ENCODE measurements around the gene CD81.
A peak's percentile ranks its signal among the peaks of the same experiment; 100 is the strongest.

The CD81 gene

GRCh38 chr11:2388431-2389376 is 11.6 kb downstream of the CD81 start:
- TF ChIP-seq ZBTB7A (IDR thresholded peaks at IDR 0.05; ENCODE audit: low read depth) (no peak), EP300 (IDR thresholded peaks at IDR 0.05; ENCODE audit: borderline replicate concordance) (no peak), NFIC (IDR thresholded peaks at IDR 0.05) (no peak), TCF12 (IDR thresholded peaks at IDR 0.05; ENCODE audit: low read depth) (no peak), CREB1 (IDR thresholded peaks at IDR 0.05; ENCODE audit: low read depth) (no peak), CEBPB (IDR thresholded peaks at IDR 0.05) (no peak), USF1 (IDR thresholded peaks at IDR 0.05) (no peak), FOXM1 (IDR thresholded peaks at IDR 0.05; ENCODE audit: borderline replicate concordance, low read depth) (no peak), MAX (IDR thresholded peaks at IDR 0.05) (no peak), YY1 (IDR thresholded peaks at IDR 0.05; ENCODE audit: low read depth) (no peak)

- no peak for TF ChIP-seq CREB1 (IDR thresholded peaks at IDR 0.05; ENCODE audit: low read depth)
- no peak for TF ChIP-seq REST (IDR thresholded peaks at IDR 0.05; ENCODE audit: low read depth)
- TF ChIP-seq USF1 (IDR thresholded peaks at IDR 0.05): no peak
- TF ChIP-seq TAF1 (IDR thresholded peaks at IDR 0.05; ENCODE audit: low read depth): no peak
- TF ChIP-seq ZBTB7A (IDR thresholded peaks at IDR 0.05; ENCODE audit: low read depth): no peak
- no peak for TF ChIP-seq MAX (IDR thresholded peaks at IDR 0.05)
- TF ChIP-seq TEAD4 (IDR thresholded peaks at IDR 0.05): no peak
- TF ChIP-seq EGR1 (IDR thresholded peaks at IDR 0.05): no peak
- no peak for TF ChIP-seq CEBPB (IDR thresholded peaks at IDR 0.05)
These were observed 12.4 kb downstream of the CD81 start for GRCh38 chr11:2389377-2390026.

- TF ChIP-seq CREB1 (IDR thresholded peaks at IDR 0.05; ENCODE audit: low read depth): no peak
- no peak for TF ChIP-seq ZBTB7A (IDR thresholded peaks at IDR 0.05; ENCODE audit: low read depth)
- TF ChIP-seq EGR1 (IDR thresholded peaks at IDR 0.05): no peak
- TF ChIP-seq EP300 (IDR thresholded peaks at IDR 0.05; ENCODE audit: borderline replicate concordance): no peak
- TF ChIP-seq TCF12 (IDR thresholded peaks at IDR 0.05; ENCODE audit: low read depth): no peak
- no peak for TF ChIP-seq TEAD4 (IDR thresholded peaks at IDR 0.05)
- no peak for TF ChIP-seq MAX (IDR thresholded peaks at IDR 0.05)
- no peak for TF ChIP-seq YY1 (IDR thresholded peaks at IDR 0.05; ENCODE audit: low read depth)
- TF ChIP-seq NFIC (IDR thresholded peaks at IDR 0.05): no peak
- no peak for TF ChIP-seq FOXM1 (IDR thresholded peaks at IDR 0.05; ENCODE audit: borderline replicate concordance, low read depth)
- no peak for TF ChIP-seq TAF1 (IDR thresholded peaks at IDR 0.05; ENCODE audit: low read depth)
- no peak for TF ChIP-seq CEBPB (IDR thresholded peaks at IDR 0.05)
- TF ChIP-seq USF1 (IDR thresholded peaks at IDR 0.05): no peak
- no peak for TF ChIP-seq REST (IDR thresholded peaks at IDR 0.05; ENCODE audit: low read depth)
- TF ChIP-seq RAD21 (IDR thresholded peaks at IDR 0.05; ENCODE audit: low read depth): no peak
These were observed 13.1 kb downstream of the CD81 start for GRCh38 chr11:2390091-2390724.

GRCh38 chr11:2390725-2391151 is 13.6 kb downstream of the CD81 start:
- TF ChIP-seq EP300 (IDR thresholded peaks at IDR 0.05; ENCODE audit: borderline replicate concordance) (peak; percentile 45; the same call in 1 of the 2 replicates), NFIC (IDR thresholded peaks at IDR 0.05) (no peak)

Measured in Ishikawa (cell line).